HG03108 (cell line): Measurements from ENCODE around the gene RAB3D.
"Not testable (repeated sequence)": the region's sequence is repeated elsewhere in the genome, so short reads cannot be mapped to it uniquely, and the experiment has no call there.

Experiments
- ATAC-seq: cut with Tn5 transposase; IDR thresholded peaks from one replicate; pipeline ENCODE4 v1.9.1; 2021; ENCODE audit warnings: moderate library complexity; ENCODE audit not compliant: unreplicated experiment

RAB3D gene

GRCh38 chr19:11338569-11339253, 746 bp downstream of the RAB3D start:
- no peak for ATAC-seq

- ATAC-seq, result no peak
Measured at GRCh38 chr19:11338121-11338520, 1.3 kb downstream of the RAB3D start.

GRCh38 chr19:11337080-11337479, 2.4 kb downstream of the RAB3D start:
- ATAC-seq, result no peak

- ATAC-seq, result no peak
Measured at GRCh38 chr19:11335449-11336146, 3.9 kb downstream of the RAB3D start.

GRCh38 chr19:11333838-11334237, 5.6 kb downstream of the RAB3D start:
- ATAC-seq, result not testable (repeated sequence)

GRCh38 chr19:11332822-11333221, 6.6 kb downstream of the RAB3D start:
- no peak for ATAC-seq

- ATAC-seq, result no peak
Measured at GRCh38 chr19:11331502-11331901, 8.0 kb downstream of the RAB3D start.

- no peak for ATAC-seq
Measured at GRCh38 chr19:11330127-11330526, 9.3 kb downstream of the RAB3D start.

- ATAC-seq, result no peak
Measured at GRCh38 chr19:11325544-11325943, 13.9 kb downstream of the RAB3D start.

- no peak for ATAC-seq
Measured at GRCh38 chr19:11324748-11325389, 14.6 kb downstream of the RAB3D start.

GRCh38 chr19:11324079-11324661, 15.3 kb downstream of the RAB3D start:
- peak; percentile 54 for ATAC-seq

- ATAC-seq, result no peak
Measured at GRCh38 chr19:11323601-11324078, 15.8 kb downstream of the RAB3D start.

- ATAC-seq, result no peak
Measured at GRCh38 chr19:11322269-11323024, 17.0 kb downstream of the RAB3D start.

- no peak for ATAC-seq
Measured at GRCh38 chr19:11321191-11322126, 18.0 kb downstream of the RAB3D start.

- ATAC-seq, result not testable (repeated sequence)
Measured at GRCh38 chr19:11320278-11320995, 19.0 kb downstream of the RAB3D start.

- no peak for ATAC-seq
Measured at GRCh38 chr19:11306337-11306736, 33.1 kb downstream of the RAB3D start.

GRCh38 chr19:11304936-11305335, 34.5 kb downstream of the RAB3D start:
- no peak for ATAC-seq

GRCh38 chr19:11300811-11301120, 38.7 kb downstream of the RAB3D start:
- no peak for ATAC-seq
